ENCODE measurements around the gene MRPL19.

Gene MRPL19

DNA sequence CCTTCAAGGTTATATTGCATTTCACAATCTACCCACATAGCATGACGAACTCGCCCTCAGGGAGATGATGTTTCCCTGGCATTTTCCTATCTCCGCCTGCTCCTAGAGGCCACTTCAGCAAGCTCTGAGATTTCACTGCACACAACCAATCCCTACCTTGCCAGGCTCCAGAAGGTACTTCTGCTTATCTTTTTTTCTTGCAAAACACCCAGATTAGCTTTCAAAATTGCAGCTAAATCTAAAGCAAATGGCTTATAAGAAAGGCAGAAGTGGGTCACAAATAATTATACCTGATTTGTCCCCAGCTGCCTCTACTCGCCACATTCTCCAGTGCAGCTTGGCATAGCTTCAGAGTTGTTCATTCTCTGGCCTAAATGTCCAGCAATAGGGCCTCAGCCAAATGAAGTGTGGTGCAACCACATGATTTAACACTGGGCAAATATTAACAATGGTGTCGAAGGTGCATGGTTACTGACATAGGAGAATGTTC is 32.4 kb upstream of the MRPL19 start:
- in situ Hi-C loops (cut with HindIII; ENCODE audit: low sequenced_read_pairs) = no loop called here
- H3K4me3 ChIP-seq (ENCODE audit: low read depth, low read length) = no peak overlapping the region
- TF ChIP-seq CTCF (IDR thresholded peaks at IDR 0.05; ENCODE audit: low read depth, low read length) = no peak
- no peak for DNase-seq (ENCODE audit: low read depth, low spot score)

DNA sequence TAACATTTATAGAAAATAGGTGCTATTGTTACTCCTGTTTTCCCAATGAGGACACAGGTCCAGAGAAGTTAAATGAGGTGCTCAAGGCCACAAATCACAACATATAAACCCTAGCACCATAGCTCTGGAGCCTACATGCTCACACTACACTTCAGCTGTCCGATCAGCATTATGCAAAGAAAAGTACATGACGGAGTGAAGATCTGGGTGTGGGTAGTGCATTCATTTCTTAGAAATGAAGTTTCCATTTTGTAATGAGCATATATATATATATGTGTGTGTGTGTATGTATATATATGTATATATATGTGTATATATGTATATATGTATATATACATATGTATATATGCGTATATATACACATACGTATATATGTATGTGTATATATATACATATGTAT is 30.2 kb upstream of the MRPL19 start:
- no peak for DNase-seq (ENCODE audit: low read depth, low spot score)
- no peak overlapping the region for H3K4me3 ChIP-seq (ENCODE audit: low read depth, low read length)
- no peak for TF ChIP-seq CTCF (IDR thresholded peaks at IDR 0.05; ENCODE audit: low read depth, low read length)
- in situ Hi-C loops (cut with HindIII; ENCODE audit: low sequenced_read_pairs) = no loop called here

- in situ Hi-C loops (cut with HindIII; ENCODE audit: low sequenced_read_pairs) = no loop called here
- DNase-seq (ENCODE audit: low read depth, low spot score) = no peak
- no peak for TF ChIP-seq CTCF (IDR thresholded peaks at IDR 0.05; ENCODE audit: low read depth, low read length)
- H3K4me3 ChIP-seq (ENCODE audit: low read depth, low read length) = no peak overlapping the region
Observed at GRCh38 chr2:75616933-75617332, 29.6 kb upstream of the MRPL19 start.

GRCh38 chr2:75619956-75620740 is 26.4 kb upstream of the MRPL19 start:
- in situ Hi-C loops (cut with HindIII; ENCODE audit: low sequenced_read_pairs) = no loop called here
- DNase-seq (ENCODE audit: low read depth, low spot score) = no peak
- H3K4me3 ChIP-seq (ENCODE audit: low read depth, low read length) = no peak overlapping the region
- no peak for TF ChIP-seq CTCF (IDR thresholded peaks at IDR 0.05; ENCODE audit: low read depth, low read length)

DNA sequence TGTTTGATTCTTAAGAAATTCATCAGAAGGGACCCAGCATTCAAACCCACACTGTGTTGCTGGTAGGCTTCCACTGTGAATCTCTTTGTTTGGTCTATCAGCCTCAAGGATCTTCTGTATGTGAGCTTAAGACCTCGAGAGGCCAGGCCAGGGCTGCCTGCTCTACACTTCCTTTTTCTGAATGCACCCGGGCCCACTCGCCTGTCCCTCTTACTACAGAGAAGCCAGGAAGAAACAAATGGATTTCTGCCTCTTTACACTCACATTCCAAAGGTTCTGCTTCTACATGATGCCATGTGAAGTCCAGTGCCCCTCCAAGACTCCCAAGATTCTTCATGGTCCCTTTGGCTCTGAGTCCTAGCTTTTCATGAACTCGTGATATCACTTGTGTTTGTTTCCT is 25.4 kb upstream of the MRPL19 start:
- in situ Hi-C loops (cut with HindIII; ENCODE audit: low sequenced_read_pairs) = no loop called here
- H3K4me3 ChIP-seq (ENCODE audit: low read depth, low read length) = no peak overlapping the region
- DNase-seq (ENCODE audit: low read depth, low spot score) = no peak
- no peak for TF ChIP-seq CTCF (IDR thresholded peaks at IDR 0.05; ENCODE audit: low read depth, low read length)

GRCh38 chr2:75622500-75622899 is 24.1 kb upstream of the MRPL19 start:
- in situ Hi-C loops (cut with HindIII; ENCODE audit: low sequenced_read_pairs) = no loop called here

More at GRCh38 chr2:75622500-75622899, 24.1 kb upstream of the MRPL19 start:
- TF ChIP-seq CTCF (IDR thresholded peaks at IDR 0.05; ENCODE audit: low read depth, low read length) = no peak
- DNase-seq (ENCODE audit: low read depth, low spot score) = no peak
- H3K4me3 ChIP-seq (ENCODE audit: low read depth, low read length) = no peak overlapping the region

Measured in astrocyte of the spinal cord (primary cell).